DMS153 (cell line): ENCODE measurements around the gene EPS8.
"Not testable (repeated sequence)": the region's sequence is repeated elsewhere in the genome, so short reads cannot be mapped to it uniquely, and the experiment has no call there.

Experiments
- DNase-seq: peaks from one replicate; lab custom pipeline; 2025; lab: John Stamatoyannopoulos, UW

Gene EPS8

DNA sequence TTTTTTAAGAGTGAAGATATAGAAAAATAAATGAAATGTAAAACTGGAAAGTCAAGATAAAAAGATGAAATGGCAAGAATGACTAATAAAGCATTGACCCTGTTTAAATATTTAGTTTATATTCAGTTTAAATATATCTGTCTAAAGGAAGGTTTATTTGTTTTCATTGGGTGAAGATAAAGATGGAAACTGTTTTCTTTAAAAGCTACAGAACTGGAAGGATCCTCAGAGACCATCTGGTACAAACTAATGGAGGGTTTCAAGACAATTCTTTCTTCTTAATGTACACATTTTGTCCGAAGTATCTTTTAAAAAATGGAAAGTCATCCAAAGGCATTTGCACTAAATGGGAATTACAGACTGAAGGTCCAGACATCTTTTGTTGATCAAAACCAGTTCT, 142.6 kb downstream of the EPS8 start:
- DNase-seq = no peak

DNA sequence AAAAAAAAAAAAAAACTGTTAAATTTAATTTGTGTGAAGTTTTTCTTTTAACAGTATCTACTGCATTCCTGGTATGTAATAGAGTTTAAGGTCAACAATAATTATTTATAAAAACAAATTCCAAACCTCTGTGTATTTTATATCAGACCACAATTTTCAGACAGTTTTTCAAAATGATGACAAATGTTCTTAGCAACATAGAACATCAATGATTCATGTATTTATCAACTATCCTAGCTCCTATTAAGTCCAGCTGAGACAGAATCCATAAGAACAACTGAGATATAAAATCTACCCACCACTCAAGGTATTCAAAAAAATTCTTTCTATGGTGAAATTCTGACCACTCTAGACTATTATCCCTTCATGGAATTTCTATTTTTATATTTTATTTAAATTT, 144.5 kb downstream of the EPS8 start:
- no peak for DNase-seq

DNA sequence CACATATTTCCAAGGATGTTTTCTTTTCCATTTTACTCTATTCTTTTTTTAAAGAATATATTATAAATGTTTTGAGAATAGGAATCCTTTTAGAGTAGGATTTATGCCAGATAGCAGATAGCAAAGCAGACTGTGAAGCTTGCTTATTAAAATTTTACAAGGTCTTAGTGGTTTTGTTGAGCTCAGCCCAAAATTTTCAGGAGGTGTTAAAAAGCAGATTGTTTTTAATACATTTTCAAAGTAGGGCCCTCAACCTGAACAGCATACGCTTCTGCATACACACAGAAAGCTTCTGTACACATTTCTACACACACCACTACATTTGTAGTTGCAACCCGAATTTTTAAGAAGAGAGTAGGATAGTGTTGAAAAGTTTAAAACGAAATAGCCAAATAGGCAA, 151.0 kb downstream of the EPS8 start:
- no peak for DNase-seq

DNA sequence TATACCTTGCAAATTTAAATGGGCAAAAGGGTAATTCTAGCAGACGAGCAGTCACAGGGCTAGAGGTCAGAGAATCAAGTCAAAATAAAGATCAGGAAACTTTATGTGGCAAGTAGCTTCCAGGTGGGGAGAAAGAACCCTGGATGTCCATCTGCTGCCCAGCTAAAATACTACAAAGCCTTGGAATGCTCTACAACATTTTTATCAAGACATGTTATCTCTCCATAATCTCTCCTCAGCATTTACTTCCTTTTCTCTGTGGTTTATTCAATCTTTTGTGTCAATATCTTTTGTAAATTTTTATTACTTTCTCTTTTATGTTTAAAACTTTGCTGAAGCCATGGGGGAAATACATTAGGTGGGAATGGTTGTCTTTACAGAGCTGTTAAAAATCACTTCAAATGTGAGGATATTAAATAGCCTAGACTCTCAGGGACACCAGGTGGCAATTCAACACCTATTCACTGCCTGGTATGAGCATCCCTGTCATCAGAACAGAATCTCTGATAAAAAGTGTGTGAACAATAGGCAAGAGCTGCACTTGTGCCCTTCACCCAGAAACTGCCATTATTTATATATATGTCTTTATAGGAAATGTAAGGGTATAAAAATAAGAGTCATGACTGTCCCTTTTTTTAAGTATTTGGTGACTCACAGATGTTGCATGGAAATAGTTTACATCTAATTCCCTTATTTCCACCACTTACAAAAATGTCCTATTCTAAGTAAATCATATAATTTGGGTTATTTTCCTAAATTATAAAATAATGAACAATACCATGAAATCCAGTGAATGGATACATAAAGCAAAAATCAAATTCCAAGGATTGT, 152.9 kb downstream of the EPS8 start:
- DNase-seq = no peak

DNA sequence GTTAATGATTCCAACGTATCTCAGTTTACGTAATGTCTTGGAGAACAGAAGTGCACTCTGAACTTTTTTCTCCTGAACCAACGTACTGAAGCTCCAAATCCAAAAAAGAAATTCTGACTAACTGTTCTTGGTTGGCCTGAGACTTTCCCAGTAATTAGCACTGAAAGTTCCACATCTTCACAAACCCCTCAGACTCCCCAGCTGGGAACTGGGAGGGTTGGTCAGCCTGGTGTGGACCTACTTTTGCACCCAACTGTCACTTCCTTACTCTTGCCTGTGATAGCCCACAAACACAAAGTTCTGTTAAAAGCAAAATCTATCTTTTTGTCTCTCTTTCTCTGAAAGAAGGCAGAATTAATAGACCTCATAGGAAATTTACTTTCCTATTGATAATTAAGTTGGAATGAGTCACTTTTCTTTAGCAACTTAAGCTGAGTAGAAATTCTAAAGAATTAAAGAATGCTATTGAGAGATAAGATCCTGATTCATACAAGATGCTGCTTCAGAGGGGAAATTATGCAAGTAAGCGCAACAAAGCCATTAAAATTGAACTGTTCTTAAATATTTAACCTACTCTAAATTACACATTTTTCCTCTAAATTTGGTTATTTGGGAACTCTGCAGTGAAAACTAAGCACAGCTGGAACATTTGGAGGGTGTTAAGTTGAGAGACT, 155.0 kb downstream of the EPS8 start:
- DNase-seq = no peak

DNA sequence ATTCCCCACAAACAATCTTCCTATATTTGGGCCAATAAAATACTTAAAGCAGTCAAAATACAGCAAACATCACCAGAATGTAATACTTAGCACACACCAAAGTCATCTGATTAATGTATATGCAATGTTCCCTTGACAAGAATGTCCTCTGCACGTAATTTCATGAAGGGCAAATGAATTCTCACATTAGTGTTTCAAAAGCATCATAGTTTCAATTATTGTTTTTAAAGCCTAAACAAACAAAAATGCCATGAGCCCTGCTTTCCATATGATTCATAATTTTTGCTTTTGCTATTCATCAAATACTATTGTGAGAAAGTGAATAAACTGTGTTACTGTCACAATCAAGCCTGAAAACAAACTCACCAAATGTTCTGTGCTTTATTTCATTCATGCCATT, 156.0 kb downstream of the EPS8 start:
- DNase-seq = no peak

DNA sequence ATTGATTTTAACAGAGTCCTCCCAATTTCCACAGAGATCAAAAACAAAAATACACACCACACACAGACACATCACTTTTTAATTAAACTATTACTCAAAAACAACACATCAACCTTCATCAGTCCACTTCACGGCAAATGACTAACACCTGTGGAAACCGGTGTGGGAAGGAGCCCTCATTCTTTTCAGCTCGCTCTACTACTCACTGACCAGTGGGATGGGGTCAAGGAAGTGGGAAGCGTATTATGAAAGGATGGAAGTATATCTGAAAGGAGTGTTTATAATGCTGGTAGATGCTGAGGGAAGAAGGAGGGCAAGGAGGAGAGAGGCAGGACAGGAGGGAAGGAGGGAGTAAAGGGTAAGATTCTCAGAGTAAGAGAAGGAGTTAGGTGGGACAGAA, 156.5 kb downstream of the EPS8 start:
- no peak for DNase-seq

DNA sequence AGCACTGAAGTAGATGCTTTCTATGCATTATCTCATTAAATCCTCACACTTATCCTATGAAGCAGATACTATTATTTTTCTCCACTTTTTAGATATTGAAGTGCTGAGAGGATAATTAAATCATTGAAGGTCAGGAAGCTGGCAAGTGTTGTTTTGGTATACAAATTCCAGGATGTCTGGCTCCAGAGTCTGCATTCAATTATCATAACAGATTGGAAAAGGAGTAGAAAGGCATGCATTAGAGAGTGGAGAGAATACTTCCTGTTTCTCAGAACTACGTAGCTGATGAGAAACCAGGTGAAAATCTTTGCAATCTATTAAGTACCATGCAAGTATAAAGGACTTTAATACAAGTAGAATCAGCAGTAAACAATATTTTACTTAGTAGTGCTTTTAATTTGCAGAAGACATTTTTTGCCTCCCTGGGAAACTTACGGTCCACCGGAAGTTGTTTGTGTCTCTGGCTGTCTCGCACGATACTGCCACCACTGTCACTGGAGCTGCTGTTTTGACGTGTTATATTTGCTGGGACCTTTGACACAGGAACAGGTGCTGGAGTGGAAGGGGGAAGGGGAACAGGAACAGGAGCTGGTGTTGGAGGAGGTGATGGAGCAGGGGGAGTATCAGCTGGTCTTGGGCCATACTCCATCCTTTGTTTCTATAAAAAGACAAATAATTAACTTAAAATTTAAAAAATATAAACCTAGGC, 158.0 kb downstream of the EPS8 start:
- DNase-seq = no peak

DNA sequence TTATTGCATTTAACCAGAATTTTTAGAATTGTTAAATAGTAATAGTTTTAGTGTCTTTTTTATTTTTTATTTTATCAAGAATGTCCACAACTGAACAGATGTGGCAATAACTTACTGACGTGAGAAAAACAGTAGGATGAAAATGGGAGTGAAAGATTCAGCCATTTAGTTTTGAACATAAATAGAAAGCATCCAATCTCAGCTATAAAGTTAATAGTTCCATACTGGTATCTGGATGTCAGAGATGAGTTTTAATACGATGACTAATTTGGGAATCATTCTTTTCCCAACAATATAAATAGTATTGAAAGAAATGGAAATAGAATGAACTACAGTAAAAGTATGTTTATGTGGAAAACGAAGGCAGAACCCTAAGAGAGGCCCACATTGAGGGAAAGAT, 159.4 kb downstream of the EPS8 start:
- DNase-seq = no peak

DNA sequence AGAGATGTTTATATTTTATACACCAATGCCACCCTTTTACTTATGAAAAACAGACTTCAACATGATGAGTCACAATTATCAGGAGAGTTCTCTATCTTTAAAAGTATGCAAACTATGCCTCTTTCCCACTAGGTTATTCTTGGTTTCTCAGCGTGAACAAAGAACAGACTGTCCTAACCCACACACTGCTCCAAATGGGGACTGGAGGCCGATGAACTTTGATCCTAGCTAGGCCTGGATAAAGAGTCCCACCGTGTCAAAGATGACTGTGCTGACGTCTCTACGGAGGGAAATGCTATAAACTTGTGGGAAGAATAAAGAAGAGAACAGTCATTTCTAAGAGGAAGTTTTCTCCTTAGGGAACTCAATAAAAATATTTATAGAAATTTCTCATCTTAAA, 160.1 kb downstream of the EPS8 start:
- no peak for DNase-seq

DNA sequence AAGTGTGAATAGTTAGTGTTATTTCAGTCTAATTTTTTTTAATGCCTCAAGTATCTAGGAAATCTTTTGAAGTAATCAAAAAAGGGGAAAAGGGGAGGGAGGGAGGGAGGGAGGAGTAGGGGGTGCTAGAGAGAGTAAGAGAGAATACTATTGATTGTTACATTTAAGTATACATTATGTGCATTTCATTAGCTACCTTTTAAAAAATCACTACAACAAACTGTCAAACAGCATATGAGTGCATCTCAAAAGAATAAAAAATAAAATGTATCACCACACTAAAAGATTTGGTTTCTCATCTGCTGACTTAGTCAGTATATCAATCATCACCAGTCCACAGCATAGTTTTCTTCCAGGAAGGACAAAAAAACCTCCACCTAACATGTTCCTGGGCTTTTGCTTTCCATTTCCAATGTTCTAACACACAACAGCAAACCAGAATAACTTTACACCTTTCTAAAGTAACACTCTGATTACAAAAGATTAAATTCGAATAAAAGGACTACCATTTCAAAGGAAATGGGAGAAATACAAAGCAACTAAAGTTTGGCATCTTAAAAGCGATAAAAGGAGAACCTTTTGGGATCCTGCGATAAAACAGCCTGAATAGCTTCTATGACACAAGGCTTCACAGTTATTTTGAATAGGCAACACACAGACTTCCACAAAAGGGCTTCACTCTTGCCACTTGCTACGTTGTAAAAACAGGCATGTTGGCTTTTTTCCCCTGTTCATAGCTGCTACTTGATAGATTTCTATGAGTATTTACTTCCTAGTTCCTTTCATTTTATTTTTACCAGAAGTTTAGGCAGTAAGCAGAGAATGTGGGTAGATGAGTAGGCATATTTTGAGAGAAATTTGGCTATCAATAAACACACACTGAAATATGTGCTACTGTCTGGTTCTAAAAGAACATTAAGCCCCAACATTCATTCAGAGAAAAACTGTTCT, 160.9 kb downstream of the EPS8 start:
- DNase-seq = no peak

DNA sequence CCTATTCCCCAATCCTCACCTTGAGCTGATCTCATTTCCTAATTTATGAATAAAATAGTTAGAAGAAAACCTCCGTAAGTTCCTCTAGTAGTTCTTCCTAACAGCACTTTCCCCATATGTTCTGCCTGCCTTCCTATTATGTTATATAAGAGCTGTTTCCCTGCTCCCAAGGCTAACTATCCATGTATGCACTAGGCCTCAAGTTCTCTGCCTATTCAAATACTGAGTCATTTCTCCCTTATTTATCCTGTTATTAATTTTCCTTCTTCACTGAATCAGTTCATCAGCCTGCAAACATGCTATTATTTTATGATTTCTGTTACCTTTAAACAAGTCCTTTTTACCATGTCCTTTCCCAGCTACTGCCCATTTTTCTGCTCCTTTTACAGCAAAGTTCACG, 164.1 kb downstream of the EPS8 start:
- DNase-seq = no peak

DNA sequence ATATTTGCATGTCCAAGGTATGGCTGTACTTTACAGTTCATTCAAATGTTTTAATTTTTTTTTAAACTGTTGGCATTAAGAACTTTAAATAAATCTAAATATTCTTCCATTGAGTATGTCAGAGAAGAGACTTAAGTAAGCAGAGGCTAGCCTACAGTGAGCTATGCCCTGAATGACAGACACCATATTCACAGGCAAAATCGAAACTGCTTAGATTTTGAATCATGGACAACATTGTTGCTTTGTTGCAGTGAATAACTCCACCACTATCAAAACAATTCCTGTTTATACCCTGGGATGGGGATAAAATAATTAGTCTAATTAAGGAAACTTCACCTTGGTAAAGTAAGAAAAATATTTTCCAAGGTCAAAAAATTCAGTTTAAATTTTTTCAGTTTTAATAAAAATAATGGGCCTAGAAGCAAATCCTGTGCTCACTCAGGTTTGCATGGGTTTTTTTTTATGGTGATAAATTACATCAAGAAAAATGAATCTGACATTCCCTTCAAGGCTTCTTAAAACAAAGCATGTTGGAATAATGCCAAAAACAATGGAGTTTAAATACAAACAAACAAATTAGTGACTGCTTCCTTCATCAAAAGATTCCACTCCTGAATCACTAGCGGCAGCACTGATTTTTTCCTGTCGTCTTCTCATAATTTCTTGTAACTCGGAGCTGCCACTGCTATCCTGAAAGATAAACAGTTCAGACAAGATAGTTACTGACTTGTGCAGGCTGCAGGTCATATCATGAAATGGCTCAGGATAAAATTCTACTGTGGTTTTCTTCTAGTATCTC, 168.2 kb downstream of the EPS8 start:
- DNase-seq = no peak

DNA sequence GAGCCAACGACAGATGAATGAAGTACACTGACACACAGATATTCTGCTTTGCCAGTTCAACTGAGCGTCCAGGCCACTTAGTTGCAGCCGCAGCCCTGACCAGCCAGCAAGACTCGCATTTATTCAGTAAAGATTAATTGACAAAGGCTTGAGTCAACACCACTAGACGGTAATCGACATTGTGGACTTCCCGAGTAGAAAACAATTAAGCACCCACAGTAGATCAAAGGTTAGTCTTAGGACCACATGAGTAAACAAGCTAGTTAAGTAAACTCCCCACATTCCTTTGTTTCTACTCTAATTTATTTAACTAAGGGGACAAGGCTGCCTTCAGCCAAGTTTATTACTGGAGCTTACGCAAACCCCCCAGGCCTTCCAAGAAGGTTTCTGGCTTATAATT, 172.7 kb downstream of the EPS8 start:
- DNase-seq = not testable (repeated sequence)

DNA sequence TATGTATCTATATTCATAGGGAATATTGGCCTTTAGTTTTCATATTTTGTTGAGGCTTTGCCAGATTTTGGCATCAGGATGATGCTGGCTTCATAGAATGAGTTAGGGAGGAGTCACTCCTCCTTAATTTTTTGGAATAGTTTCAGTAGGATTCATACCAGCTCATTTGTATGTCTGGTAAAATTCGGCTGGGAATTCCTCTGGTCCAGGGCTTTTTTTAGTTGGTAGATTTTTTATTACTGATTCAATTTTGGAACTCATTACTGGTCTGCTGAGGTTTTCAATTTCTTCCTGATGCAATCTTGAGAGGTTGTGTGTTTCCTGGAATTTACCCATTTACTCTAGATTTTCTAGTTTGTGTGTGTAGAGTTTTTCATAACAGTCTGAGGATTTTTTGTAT, 175.2 kb downstream of the EPS8 start:
- DNase-seq = no peak

DNA sequence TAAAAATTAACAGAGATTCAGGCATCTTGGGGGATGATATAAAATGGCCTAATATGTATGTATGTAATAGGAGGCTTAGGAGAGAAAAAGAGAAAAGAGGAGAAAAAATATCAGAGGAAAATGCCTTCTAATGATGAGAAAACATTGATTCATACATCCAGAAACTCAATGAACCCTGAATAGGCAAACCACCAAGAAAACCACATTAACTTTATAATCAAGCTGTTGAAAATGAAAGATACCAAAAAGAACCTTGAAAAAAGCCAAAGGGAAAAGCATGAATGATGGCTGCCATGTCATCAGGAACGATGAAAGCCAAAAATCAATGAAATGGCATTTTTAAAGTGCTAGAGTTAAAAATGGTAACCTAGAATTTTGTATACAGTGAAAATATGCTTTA, 180.2 kb downstream of the EPS8 start:
- no peak for DNase-seq

DNA sequence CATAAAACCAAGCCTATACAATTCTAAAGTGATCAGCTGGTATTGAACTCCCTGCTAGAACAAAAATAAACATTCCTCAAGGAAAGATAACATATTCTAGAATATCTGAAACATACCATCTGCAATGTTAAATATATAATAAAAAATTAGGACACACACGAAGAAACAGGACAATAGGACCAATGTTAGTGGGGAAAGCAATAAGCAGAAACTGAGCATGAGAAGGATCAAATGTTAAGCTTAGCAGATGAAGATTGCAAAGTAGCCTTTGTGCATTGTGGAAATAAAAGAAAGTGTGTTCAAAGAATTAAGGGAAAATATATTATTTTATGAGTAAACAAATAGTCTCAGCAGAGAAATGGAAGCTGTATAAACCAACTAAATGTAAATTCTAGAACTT, 180.8 kb downstream of the EPS8 start:
- DNase-seq = no peak

DNA sequence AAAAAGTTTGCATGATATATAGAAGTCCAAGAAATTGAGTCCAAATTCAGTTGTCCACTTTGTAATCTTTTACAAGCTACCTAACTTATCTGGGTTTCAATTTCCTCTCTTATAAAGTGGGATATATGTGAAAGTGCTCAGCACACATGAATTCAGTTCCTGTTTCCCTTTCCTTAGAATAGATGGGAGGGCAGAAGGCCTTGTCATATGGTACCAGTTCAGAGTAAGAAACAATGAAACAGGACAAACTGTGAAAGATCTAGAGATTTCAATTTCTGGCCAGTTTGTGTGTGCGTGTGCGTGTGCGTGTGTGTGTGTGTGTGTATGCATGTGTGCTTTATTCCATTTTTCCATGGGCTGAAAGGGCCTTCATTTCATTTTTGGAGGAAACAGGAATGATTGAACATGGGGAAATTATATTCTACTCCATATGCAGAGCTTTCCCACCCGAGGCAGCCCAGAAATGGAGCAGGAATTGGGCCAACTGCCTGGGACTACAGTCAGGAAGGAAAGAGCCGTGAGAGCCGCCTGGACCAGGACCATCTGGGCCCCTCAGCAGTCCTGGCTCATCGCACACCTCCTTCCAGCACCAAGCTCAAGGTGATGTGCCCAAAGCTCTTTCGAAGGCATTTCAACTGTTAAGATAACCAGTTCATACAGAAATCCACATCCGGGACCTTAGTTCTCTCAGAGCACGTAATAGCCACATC, 183.2 kb downstream of the EPS8 start:
- DNase-seq = no peak

DNA sequence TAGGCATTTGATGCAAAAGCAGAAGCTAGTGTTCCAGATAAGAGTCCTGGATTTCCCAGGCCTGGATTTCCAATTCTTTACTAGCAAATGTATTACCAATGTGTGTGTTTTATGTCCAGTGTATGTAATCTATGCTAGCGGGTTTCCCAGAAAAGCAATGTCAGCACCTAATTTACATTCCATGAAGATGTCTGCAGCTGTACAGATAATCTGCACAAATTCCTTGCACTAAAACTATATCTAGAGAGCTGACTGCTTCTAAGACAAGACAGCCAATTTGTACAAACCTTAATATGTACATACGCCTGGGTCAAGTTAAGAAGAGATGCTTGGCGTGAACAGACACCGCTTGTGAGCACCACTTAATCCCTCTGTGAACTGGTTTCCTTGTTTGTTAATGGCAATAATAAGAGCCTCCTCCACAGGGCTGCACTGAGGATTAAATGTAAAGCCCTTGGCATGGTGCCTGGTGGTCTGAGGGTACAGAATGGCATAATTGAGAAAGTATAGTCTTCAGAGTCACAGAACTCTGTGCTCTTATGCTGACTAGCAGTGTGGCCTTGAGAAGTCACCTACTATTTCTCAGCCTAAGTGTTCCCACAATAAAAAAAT, 185.6 kb downstream of the EPS8 start:
- DNase-seq = no peak

DNA sequence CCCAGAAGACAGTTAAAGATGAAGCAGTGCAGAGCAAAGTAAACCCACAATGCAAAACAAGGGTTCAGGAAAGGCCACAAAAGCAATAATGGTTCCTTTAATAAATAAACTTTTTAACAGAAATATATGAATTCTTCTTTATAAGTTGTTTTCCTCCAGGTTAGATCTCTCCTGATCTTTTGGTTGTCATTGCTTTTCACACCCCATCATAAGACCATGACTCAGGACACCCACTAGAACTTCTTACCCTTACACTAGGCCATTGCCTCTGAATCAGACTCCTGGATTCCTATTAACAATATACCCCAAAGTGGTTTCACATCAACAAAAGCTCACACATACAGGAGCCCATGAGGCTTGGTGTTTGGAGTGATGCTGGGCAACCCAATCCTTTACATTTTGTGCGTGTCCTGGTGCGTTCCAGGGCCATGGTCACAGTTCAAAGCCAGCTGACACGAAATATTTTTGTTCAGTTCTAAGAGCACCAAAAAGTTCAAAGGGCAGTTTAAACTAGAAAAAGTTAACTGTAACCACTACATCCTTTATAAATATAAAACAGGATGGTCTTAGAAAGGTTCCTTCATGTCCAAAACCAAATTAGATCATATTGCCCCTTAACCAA, 187.0 kb downstream of the EPS8 start:
- no peak for DNase-seq
